GM23338 (cell line): ENCODE results near the gene GPR183.

Experiments used
- CREB1 ChIP-seq: fragments of 250-450 bp; sonication (Bioruptor Pico); IDR thresholded peaks from 2 replicates; pipeline ENCODE4 v1.5.0; 2020; ENCODE audit warnings: low read depth, mild to moderate bottlenecking, moderate library complexity
- CTCF ChIP-seq, 2 experiments: fragments of 200-600 bp in 1 of 2; sonication (generic) in 1 of 2; conservative IDR thresholded peaks; 2 replicates each; pipeline versions ENCODE4 v1.5.1 to v1.6.1; 2016 to 2017; ENCODE audit warnings: antibody characterized with exemption in 2 of 2, low read depth in 2 of 2, mild to moderate bottlenecking in 2 of 2, moderate library complexity in 1 of 2
- ETS1 ChIP-seq: IDR thresholded peaks from 2 replicates; pipeline ENCODE4 v1.6.1; 2016; ENCODE audit warnings: antibody characterized with exemption
- EZH2 ChIP-seq: fragments of 200-600 bp; sonication (generic); IDR thresholded peaks from one replicate; pipeline ENCODE4 v1.8.0; 2017; ENCODE audit warnings: antibody characterized with exemption, mild to moderate bottlenecking, low read depth; ENCODE audit not compliant: unreplicated experiment
- EZH2phosphoT487 ChIP-seq: fragments of 200-600 bp; sonication (generic); IDR thresholded peaks from one replicate; pipeline ENCODE4 v1.8.1; 2018; ENCODE audit warnings: antibody characterized with exemption; ENCODE audit not compliant: unreplicated experiment
- JUNB ChIP-seq: IDR thresholded peaks from one replicate; pipeline ENCODE4 v1.6.1; 2016; ENCODE audit warnings: antibody characterized with exemption; ENCODE audit not compliant: unreplicated experiment
- NANOG ChIP-seq: IDR thresholded peaks from 2 replicates; pipeline ENCODE4 v1.6.1; 2016; ENCODE audit warnings: antibody characterized with exemption, borderline replicate concordance
- POLR2AphosphoS5 ChIP-seq: IDR thresholded peaks from 2 replicates; pipeline ENCODE4 v1.6.1; 2016; ENCODE audit warnings: antibody characterized with exemption, low read depth
- TF ChIP-seq, protein P1 (sequence below): IDR thresholded peaks from one replicate; pipeline ENCODE4 v1.6.1; 2018; ENCODE audit warnings: antibody characterized with exemption; ENCODE audit not compliant: unreplicated experiment
- TF ChIP-seq, protein P2 (sequence below): fragments of 250-450 bp; sonication (Bioruptor Pico); IDR thresholded peaks from 2 replicates; pipeline ENCODE4 v1.5.0; 2020; ENCODE audit warnings: mild to moderate bottlenecking, moderate library complexity

GRCh38 chr13:99323488-99323887 lies 16.3 kb upstream of the GPR183 start:
- TF ChIP-seq CTCF (conservative IDR thresholded peaks at IDR 0.05; ENCODE audit: low read depth in 2 of 2) = no peak
- TF ChIP-seq CREB1 (CRISPR knock-in tag) = no peak
- no peak for TF ChIP-seq POLR2AphosphoS5
- TF ChIP-seq, protein P1, sequence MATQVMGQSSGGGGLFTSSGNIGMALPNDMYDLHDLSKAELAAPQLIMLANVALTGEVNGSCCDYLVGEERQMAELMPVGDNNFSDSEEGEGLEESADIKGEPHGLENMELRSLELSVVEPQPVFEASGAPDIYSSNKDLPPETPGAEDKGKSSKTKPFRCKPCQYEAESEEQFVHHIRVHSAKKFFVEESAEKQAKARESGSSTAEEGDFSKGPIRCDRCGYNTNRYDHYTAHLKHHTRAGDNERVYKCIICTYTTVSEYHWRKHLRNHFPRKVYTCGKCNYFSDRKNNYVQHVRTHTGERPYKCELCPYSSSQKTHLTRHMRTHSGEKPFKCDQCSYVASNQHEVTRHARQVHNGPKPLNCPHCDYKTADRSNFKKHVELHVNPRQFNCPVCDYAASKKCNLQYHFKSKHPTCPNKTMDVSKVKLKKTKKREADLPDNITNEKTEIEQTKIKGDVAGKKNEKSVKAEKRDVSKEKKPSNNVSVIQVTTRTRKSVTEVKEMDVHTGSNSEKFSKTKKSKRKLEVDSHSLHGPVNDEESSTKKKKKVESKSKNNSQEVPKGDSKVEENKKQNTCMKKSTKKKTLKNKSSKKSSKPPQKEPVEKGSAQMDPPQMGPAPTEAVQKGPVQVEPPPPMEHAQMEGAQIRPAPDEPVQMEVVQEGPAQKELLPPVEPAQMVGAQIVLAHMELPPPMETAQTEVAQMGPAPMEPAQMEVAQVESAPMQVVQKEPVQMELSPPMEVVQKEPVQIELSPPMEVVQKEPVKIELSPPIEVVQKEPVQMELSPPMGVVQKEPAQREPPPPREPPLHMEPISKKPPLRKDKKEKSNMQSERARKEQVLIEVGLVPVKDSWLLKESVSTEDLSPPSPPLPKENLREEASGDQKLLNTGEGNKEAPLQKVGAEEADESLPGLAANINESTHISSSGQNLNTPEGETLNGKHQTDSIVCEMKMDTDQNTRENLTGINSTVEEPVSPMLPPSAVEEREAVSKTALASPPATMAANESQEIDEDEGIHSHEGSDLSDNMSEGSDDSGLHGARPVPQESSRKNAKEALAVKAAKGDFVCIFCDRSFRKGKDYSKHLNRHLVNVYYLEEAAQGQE = no peak
- no peak for TF ChIP-seq EZH2phosphoT487
- TF ChIP-seq EZH2 = no peak
- TF ChIP-seq, protein P2, sequence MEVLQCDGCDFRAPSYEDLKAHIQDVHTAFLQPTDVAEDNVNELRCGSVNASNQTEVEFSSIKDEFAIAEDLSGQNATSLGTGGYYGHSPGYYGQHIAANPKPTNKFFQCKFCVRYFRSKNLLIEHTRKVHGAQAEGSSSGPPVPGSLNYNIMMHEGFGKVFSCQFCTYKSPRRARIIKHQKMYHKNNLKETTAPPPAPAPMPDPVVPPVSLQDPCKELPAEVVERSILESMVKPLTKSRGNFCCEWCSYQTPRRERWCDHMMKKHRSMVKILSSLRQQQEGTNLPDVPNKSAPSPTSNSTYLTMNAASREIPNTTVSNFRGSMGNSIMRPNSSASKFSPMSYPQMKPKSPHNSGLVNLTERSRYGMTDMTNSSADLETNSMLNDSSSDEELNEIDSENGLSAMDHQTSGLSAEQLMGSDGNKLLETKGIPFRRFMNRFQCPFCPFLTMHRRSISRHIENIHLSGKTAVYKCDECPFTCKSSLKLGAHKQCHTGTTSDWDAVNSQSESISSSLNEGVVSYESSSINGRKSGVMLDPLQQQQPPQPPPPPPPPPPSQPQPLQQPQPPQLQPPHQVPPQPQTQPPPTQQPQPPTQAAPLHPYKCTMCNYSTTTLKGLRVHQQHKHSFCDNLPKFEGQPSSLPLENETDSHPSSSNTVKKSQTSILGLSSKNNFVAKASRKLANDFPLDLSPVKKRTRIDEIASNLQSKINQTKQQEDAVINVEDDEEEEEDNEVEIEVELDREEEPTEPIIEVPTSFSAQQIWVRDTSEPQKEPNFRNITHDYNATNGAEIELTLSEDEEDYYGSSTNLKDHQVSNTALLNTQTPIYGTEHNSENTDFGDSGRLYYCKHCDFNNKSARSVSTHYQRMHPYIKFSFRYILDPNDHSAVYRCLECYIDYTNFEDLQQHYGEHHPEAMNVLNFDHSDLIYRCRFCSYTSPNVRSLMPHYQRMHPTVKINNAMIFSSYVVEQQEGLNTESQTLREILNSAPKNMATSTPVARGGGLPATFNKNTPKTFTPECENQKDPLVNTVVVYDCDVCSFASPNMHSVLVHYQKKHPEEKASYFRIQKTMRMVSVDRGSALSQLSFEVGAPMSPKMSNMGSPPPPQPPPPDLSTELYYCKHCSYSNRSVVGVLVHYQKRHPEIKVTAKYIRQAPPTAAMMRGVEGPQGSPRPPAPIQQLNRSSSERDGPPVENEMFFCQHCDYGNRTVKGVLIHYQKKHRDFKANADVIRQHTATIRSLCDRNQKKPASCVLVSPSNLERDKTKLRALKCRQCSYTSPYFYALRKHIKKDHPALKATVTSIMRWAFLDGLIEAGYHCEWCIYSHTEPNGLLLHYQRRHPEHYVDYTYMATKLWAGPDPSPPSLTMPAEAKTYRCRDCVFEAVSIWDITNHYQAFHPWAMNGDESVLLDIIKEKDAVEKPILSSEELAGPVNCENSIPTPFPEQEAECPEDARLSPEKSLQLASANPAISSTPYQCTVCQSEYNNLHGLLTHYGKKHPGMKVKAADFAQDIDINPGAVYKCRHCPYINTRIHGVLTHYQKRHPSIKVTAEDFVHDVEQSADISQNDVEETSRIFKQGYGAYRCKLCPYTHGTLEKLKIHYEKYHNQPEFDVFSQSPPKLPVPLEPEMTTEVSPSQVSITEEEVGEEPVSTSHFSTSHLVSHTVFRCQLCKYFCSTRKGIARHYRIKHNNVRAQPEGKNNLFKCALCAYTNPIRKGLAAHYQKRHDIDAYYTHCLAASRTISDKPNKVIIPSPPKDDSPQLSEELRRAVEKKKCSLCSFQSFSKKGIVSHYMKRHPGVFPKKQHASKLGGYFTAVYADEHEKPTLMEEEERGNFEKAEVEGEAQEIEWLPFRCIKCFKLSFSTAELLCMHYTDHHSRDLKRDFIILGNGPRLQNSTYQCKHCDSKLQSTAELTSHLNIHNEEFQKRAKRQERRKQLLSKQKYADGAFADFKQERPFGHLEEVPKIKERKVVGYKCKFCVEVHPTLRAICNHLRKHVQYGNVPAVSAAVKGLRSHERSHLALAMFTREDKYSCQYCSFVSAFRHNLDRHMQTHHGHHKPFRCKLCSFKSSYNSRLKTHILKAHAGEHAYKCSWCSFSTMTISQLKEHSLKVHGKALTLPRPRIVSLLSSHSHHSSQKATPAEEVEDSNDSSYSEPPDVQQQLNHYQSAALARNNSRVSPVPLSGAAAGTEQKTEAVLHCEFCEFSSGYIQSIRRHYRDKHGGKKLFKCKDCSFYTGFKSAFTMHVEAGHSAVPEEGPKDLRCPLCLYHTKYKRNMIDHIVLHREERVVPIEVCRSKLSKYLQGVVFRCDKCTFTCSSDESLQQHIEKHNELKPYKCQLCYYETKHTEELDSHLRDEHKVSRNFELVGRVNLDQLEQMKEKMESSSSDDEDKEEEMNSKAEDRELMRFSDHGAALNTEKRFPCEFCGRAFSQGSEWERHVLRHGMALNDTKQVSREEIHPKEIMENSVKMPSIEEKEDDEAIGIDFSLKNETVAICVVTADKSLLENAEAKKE = no peak
- TF ChIP-seq NANOG = no peak
- TF ChIP-seq JUNB = no peak
- TF ChIP-seq ETS1 = no peak
